Loucy (cell line): ENCODE results near the gene MRPS31.

Source experiments
- H2AFZ ChIP-seq: fragments of 200-600 bp; sonication (generic); 2 replicates; pipeline ENCODE4 v1.6.0; 2016; ENCODE audit warnings: antibody characterized with exemption, mild to moderate bottlenecking, low read length, moderate library complexity
- H3F3A ChIP-seq: fragments of 200-600 bp; 2 replicates; pipeline ENCODE4 v1.6.0; 2016; ENCODE audit warnings: antibody characterized with exemption, low read depth, mild to moderate bottlenecking
- H3K27me3 ChIP-seq: fragments of 200-600 bp; sonication (generic); 2 replicates; pipeline ENCODE4 v1.6.1; 2014; ENCODE audit warnings: low read length, mild to moderate bottlenecking; ENCODE audit not compliant: insufficient read depth, poor library complexity, severe bottlenecking
- H3K36me3 ChIP-seq: fragments of 200-600 bp; sonication (generic); 2 replicates; pipeline ENCODE4 v1.6.1; 2016; ENCODE audit warnings: low read length; ENCODE audit not compliant: insufficient read depth
- H3K4me1 ChIP-seq: fragments of 200-600 bp; sonication (generic); 2 replicates; pipeline ENCODE4 v1.5.1; 2014; ENCODE audit warnings: low read length, mild to moderate bottlenecking; ENCODE audit not compliant: insufficient read depth, poor library complexity, severe bottlenecking
- H3K4me2 ChIP-seq: fragments of 200-600 bp; sonication (generic); 2 replicates; pipeline ENCODE4 v1.6.0; 2014; ENCODE audit warnings: antibody characterized with exemption, low read length, low read depth, mild to moderate bottlenecking; ENCODE audit not compliant: poor library complexity, severe bottlenecking
- H3K4me3 ChIP-seq: fragments of 200-600 bp; sonication (generic); 2 replicates; pipeline ENCODE4 v1.5.1; 2014; ENCODE audit warnings: low read length, mild to moderate bottlenecking, mixed read lengths; ENCODE audit not compliant: poor library complexity, severe bottlenecking
- H3K79me2 ChIP-seq: fragments of 200-600 bp; sonication (generic); 2 replicates; pipeline ENCODE4 v1.6.1; 2014; ENCODE audit warnings: low read length; ENCODE audit not compliant: insufficient read depth
- H3K9ac ChIP-seq: fragments of 200-600 bp; sonication (generic); 2 replicates; pipeline ENCODE4 v1.6.0; 2014; ENCODE audit warnings: mild to moderate bottlenecking, low read depth, low read length, moderate library complexity; ENCODE audit not compliant: poor library complexity, severe bottlenecking
- H3K9me2 ChIP-seq: fragments of 200-600 bp; sonication (generic); replicated peaks from 2 replicates; pipeline ENCODE4 v1.6.1; 2016; ENCODE audit warnings: low read depth, low read length, mixed read lengths
- H3K9me3 ChIP-seq: fragments of 200-600 bp; sonication (generic); 2 replicates; pipeline ENCODE4 v1.6.1; 2014; ENCODE audit warnings: mild to moderate bottlenecking, antibody characterized with exemption, low read length, low read depth; ENCODE audit not compliant: insufficient read depth
- H4K20me1 ChIP-seq: fragments of 200-600 bp; sonication (generic); 2 replicates; pipeline ENCODE4 v1.6.0; 2014; ENCODE audit warnings: antibody characterized with exemption, low read length, mild to moderate bottlenecking; ENCODE audit not compliant: insufficient read depth, poor library complexity, severe bottlenecking
- CTCF ChIP-seq: fragments of 200-600 bp; sonication (generic); conservative IDR thresholded peaks from 2 replicates; pipeline ENCODE4 v1.5.1; 2014; ENCODE audit warnings: mild to moderate bottlenecking, antibody characterized with exemption, low read length
- EZH2phosphoT487 ChIP-seq: fragments of 200-600 bp; IDR thresholded peaks from 2 replicates; pipeline ENCODE4 v1.6.1; 2018; ENCODE audit warnings: antibody characterized with exemption, mild to moderate bottlenecking, moderate library complexity, borderline replicate concordance

The MRPS31 gene

DNA sequence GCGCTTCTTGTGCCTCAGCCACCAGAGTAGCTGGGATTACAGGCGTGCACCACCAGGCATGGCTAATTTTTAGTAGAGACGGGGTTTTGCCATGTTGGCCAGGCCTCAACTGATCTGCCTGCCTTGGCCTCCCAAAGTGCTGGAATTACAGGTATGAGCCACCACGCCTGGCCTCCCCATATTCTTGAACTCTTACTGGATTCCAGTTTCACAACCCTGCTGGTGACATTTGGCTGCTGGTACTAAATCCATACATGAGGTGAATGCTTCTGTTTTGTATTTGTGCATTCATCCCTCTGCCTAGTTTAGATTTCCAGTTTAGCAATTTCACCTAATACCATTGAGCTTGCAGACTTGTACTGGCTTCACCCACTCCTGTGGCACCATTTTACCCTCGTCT is 32.3 kb upstream of the MRPS31 start:
- H3F3A ChIP-seq, result no peaks in the 10 kb centered on the region
- H3K79me2 ChIP-seq, result no peaks in the 10 kb centered on the region
- TF ChIP-seq CTCF, result no peak
- no peak for TF ChIP-seq EZH2phosphoT487
- H2AFZ ChIP-seq, result no peak overlapping the region
- H3K9ac ChIP-seq, result no peak overlapping the region
- H3K9me3 ChIP-seq, result no peaks in the 10 kb centered on the region
- H3K4me3 ChIP-seq, result no peak overlapping the region
- H3K27me3 ChIP-seq, result no peaks in the 10 kb centered on the region
- H3K4me1 ChIP-seq, result peaks cover 23% of the 10 kb centered on the region
- no peaks in the 10 kb centered on the region; the same call in 1 of the 2 replicates for H3K36me3 ChIP-seq
- H3K9me2 ChIP-seq, result no peaks in the 10 kb centered on the region
- no peaks in the 10 kb centered on the region for H4K20me1 ChIP-seq
- H3K4me2 ChIP-seq, result no peak overlapping the region

GRCh38 chr13:40801255-40802217 is 30.5 kb upstream of the MRPS31 start:
- Histone ChIP-seq H4K20me1 (no peaks in the 10 kb centered on the region), H3K4me3 (no peak overlapping the region), H3K9ac (no peak overlapping the region), H3K9me2 (no peaks in the 10 kb centered on the region), H3K4me2 (no peak overlapping the region), H3K27me3 (no peaks in the 10 kb centered on the region), H3K9me3 (no peaks in the 10 kb centered on the region), H2AFZ (no peak overlapping the region), H3F3A (no peaks in the 10 kb centered on the region), H3K4me1 (peaks cover 40% of the 10 kb centered on the region), H3K36me3 (no peaks in the 10 kb centered on the region), H3K79me2 (no peaks in the 10 kb centered on the region)
- no peak for TF ChIP-seq CTCF
- TF ChIP-seq EZH2phosphoT487, result no peak

DNA sequence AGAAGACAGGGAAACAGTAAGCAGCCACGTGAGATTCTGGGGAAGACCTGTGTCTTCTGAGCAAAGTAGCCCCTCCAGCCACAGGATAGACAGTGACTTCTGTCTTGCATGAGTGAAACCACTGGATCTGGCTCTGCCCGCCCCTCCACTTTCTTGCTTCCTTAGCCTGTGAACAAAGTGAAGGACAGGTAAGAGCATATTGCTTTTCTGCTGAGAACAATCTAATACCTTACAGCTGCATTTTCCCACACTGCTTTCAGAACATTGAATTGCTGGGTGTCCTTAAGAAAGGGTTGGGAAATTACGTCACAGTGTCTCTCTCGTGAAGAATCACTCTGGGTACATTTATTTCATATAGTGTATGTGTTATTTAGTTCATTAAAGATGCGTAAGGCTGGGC is 29.6 kb upstream of the MRPS31 start:
- Histone ChIP-seq H3K4me1 (peaks cover 48% of the 10 kb centered on the region), H3K9me3 (no peaks in the 10 kb centered on the region), H3K4me2 (peak overlapping the region; percentile 76), H3K79me2 (no peaks in the 10 kb centered on the region), H3K27me3 (no peaks in the 10 kb centered on the region), H3K9me2 (no peaks in the 10 kb centered on the region), H2AFZ (no peak overlapping the region), H4K20me1 (no peaks in the 10 kb centered on the region), H3K9ac (peak overlapping the region; percentile 14), H3K4me3 (no peak overlapping the region), H3K36me3 (no peaks in the 10 kb centered on the region), H3F3A (no peaks in the 10 kb centered on the region)
- TF ChIP-seq CTCF (no peak), EZH2phosphoT487 (no peak)
